ENCODE data around the gene LRRC75A. TPM values are rescaled to one million over a fixed set of nuclear protein-coding genes. Genes with fewer than 3 reads are reported as not detected.

The LRRC75A gene
- total and polyA plus RNA-seq, 2 experiments from 2014 or later: 5.3 to 26.2 TPM

GRCh38 chr17:16478649-16479048 lies 13.3 kb downstream of the LRRC75A start (continued):
- no peak for TF ChIP-seq ZNF462 (CRISPR knock-in tag; IDR thresholded peaks at IDR 0.05)
- no peak for TF ChIP-seq EZH2phosphoT487 (IDR thresholded peaks at IDR 0.05; ENCODE audit: unreplicated experiment)

DNA sequence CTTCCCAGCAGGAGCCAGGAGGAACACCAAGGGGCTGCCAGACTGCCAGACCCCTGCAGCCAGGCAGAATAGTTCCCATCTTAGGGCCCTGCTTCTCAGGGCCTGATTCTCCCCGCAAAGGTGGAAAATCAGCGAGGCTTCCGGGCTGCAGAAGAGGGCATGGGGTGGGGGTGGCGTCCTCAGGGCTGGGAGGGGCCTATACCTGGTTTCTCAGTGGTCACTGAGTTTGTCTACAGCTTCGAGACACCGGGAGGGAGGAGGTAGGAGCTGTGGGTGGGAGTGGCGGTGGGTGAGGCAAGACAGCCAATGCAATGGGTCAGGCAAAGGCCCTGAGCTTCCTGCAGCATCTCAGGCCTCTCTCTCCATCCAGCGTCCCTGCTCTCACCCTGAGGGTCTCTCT lies 14.3 kb downstream of the LRRC75A start:
- Histone ChIP-seq H3K27me3 (ENCODE audit: insufficient read depth) (no peaks in the 10 kb centered on the region), H3K79me2 (replicated peaks; ENCODE audit: insufficient read depth) (peaks cover 5% of the 10 kb centered on the region), H3K9me2 (ENCODE audit: insufficient read depth) (no peaks in the 10 kb centered on the region), H4K20me1 (replicated peaks; ENCODE audit: insufficient read depth) (no peaks in the 10 kb centered on the region; the same call in 1 of the 2 replicates), H3F3A (replicated peaks; ENCODE audit: low read depth) (no peaks in the 10 kb centered on the region), H3K27ac (ENCODE audit: low read depth) (no peak overlapping the region), H2AFZ (no peak overlapping the region), H3K4me1 (ENCODE audit: insufficient read depth) (peaks cover 13% of the 10 kb centered on the region), H3K4me3 (no peak overlapping the region), H3K4me2 (no peak overlapping the region), H3K36me3 (ENCODE audit: insufficient read depth) (no peaks in the 10 kb centered on the region)
- DNase-seq (ENCODE audit: low spot score) (no peak), ATAC-seq (peak; percentile 31)
- Mint-ChIP-seq H3K27me3 (ENCODE audit: insufficient read depth, low read depth, poor library complexity) (peaks cover 18% of the 10 kb centered on the region), H3K4me1 (peaks cover 43% of the 10 kb centered on the region), H3K4me3 (no peak overlapping the region), H3K9me3 (no peaks in the 10 kb centered on the region), H3K27ac (no peak overlapping the region), H3K36me3 (ENCODE audit: low read depth) (no peaks in the 10 kb centered on the region)
- TF ChIP-seq, protein P1, sequence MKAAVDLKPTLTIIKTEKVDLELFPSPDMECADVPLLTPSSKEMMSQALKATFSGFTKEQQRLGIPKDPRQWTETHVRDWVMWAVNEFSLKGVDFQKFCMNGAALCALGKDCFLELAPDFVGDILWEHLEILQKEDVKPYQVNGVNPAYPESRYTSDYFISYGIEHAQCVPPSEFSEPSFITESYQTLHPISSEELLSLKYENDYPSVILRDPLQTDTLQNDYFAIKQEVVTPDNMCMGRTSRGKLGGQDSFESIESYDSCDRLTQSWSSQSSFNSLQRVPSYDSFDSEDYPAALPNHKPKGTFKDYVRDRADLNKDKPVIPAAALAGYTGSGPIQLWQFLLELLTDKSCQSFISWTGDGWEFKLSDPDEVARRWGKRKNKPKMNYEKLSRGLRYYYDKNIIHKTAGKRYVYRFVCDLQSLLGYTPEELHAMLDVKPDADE (IDR thresholded peaks at IDR 0.05): no peak
